HepG2 (cell line): ENCODE results near the gene SLC25A15.

Experiments used
- FOSL1 ChIP-seq: sonication (generic); formaldehyde crosslinking; IDR thresholded peaks from 2 replicates; pipeline ENCODE4 v1.9.0; 2021; ENCODE audit warnings: missing genetic modification reagents, borderline replicate concordance
- MEF2D ChIP-seq: sonication (generic); formaldehyde crosslinking; IDR thresholded peaks from 2 replicates; pipeline ENCODE4 v1.5.1; 2020; ENCODE audit warnings: mild to moderate bottlenecking, missing genetic modification reagents
- NFRKB ChIP-seq: fragments of 450-650 bp; IDR thresholded peaks from 2 replicates; pipeline ENCODE4 v1.6.1; 2017
- NONO ChIP-seq, 2 experiments: fragments of 450-650 bp in 1 of 2; sonication (generic) in 1 of 2; formaldehyde crosslinking in 1 of 2; IDR thresholded peaks in 1 of 2; conservative IDR thresholded peaks in 1 of 2; 2 replicates each; pipeline versions ENCODE4 v1.6.1 to v1.8.0; 2017 to 2022; ENCODE audit warnings: mild to moderate bottlenecking in 1 of 2, missing genetic modification reagents in 1 of 2, moderate library complexity in 1 of 2
- PRPF4 ChIP-seq: fragments of 200-400 bp; formaldehyde crosslinking; IDR thresholded peaks from 2 replicates; pipeline ENCODE4 v1.6.1; 2016; ENCODE audit warnings: low read length, low read depth; ENCODE audit not compliant: poor library complexity, severe bottlenecking
- RXRA ChIP-seq: sonication (generic); formaldehyde crosslinking; IDR thresholded peaks from 2 replicates; pipeline ENCODE4 v1.5.1; 2020; ENCODE audit warnings: missing genetic modification reagents
- ZNF546 ChIP-seq: sonication (generic); formaldehyde crosslinking; conservative IDR thresholded peaks from 2 replicates; pipeline ENCODE4 v1.8.1; 2023; ENCODE audit warnings: mild to moderate bottlenecking, missing genetic modification reagents
- TF ChIP-seq, protein P1 (sequence below): sonication (generic); formaldehyde crosslinking; IDR thresholded peaks from 2 replicates; pipeline ENCODE4 v1.5.0; 2020; ENCODE audit warnings: mild to moderate bottlenecking, missing genetic modification reagents, moderate library complexity
- TF ChIP-seq, protein P2 (sequence below): sonication (generic); formaldehyde crosslinking; IDR thresholded peaks from 2 replicates; pipeline ENCODE4 v1.4.0; 2020; ENCODE audit warnings: missing genetic modification reagents, borderline replicate concordance

DNA sequence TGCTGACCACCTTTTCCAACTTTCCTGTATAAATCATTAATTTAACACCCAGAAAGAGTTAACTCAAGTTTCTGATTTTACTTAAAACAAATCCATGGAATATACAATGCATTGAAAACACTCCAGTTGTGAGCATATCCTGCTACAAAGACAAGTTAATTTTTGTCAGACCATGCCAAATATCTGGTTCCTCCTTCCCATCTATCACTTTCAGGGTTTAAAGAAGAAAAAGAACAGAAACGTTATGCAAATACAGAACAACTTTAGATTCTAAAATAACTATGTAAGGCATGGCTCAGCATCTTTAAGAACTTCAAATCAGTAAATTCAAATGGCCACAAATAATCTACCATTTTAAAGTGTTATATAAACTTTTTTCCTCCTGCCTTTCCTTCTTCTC is 33.4 kb upstream of the SLC25A15 start:
- TF ChIP-seq RXRA = no peak
- no peak for TF ChIP-seq MEF2D (CRISPR knock-in tag)
- no peak for TF ChIP-seq PRPF4
- no peak for TF ChIP-seq ZNF546 (CRISPR knock-in tag)
- TF ChIP-seq, protein P1, sequence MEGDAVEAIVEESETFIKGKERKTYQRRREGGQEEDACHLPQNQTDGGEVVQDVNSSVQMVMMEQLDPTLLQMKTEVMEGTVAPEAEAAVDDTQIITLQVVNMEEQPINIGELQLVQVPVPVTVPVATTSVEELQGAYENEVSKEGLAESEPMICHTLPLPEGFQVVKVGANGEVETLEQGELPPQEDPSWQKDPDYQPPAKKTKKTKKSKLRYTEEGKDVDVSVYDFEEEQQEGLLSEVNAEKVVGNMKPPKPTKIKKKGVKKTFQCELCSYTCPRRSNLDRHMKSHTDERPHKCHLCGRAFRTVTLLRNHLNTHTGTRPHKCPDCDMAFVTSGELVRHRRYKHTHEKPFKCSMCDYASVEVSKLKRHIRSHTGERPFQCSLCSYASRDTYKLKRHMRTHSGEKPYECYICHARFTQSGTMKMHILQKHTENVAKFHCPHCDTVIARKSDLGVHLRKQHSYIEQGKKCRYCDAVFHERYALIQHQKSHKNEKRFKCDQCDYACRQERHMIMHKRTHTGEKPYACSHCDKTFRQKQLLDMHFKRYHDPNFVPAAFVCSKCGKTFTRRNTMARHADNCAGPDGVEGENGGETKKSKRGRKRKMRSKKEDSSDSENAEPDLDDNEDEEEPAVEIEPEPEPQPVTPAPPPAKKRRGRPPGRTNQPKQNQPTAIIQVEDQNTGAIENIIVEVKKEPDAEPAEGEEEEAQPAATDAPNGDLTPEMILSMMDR (CRISPR knock-in tag) = no peak
- TF ChIP-seq NONO (IDR thresholded peaks at IDR 0.05) = no peak
- no peak for TF ChIP-seq NONO (CRISPR knock-in tag; conservative IDR thresholded peaks at IDR 0.05)
- TF ChIP-seq NFRKB = no peak
- TF ChIP-seq FOSL1 = no peak
- TF ChIP-seq, protein P2, sequence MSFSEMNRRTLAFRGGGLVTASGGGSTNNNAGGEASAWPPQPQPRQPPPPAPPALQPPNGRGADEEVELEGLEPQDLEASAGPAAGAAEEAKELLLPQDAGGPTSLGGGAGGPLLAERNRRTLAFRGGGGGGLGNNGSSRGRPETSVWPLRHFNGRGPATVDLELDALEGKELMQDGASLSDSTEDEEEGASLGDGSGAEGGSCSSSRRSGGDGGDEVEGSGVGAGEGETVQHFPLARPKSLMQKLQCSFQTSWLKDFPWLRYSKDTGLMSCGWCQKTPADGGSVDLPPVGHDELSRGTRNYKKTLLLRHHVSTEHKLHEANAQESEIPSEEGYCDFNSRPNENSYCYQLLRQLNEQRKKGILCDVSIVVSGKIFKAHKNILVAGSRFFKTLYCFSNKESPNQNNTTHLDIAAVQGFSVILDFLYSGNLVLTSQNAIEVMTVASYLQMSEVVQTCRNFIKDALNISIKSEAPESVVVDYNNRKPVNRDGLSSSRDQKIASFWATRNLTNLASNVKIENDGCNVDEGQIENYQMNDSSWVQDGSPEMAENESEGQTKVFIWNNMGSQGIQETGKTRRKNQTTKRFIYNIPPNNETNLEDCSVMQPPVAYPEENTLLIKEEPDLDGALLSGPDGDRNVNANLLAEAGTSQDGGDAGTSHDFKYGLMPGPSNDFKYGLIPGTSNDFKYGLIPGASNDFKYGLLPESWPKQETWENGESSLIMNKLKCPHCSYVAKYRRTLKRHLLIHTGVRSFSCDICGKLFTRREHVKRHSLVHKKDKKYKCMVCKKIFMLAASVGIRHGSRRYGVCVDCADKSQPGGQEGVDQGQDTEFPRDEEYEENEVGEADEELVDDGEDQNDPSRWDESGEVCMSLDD = no peak
